ENCODE measurements around the gene ZNF334. TPM values are rescaled to one million over a fixed set of nuclear protein-coding genes. Genes with fewer than 3 reads are reported as not detected.

Gene ZNF334
- total and polyA plus RNA-seq, 2 of the 4 experiments (the other 2 are of a cell fraction): 1.4 to 2.1 TPM

DNA sequence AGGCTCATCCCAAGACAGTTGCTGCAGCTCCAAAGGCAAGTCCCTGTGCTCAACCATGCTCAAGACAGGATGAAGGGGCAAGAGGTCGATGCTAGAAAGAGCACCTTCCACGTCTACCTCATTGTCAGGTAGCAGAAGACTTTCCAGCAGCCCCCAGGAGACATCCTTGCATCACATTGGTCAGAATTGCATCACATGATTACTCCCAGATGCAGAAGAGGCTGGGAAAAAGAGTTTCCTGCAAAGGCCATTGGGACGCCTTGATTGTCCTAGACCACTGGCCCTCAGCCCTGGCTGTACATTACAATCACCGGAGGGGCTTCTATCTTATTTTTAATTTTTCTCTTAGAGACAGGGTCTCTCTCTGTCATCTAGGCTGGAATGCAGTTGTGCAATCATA is 17.3 kb upstream of the ZNF334 start:
- Histone ChIP-seq H3K9me3 (ENCODE audit: control insufficient read depth, insufficient read depth, low read length) (no peaks in the 10 kb centered on the region), H2AK9ac (replicated peaks; ENCODE audit: low read depth, low read length, poor library complexity) (no peak overlapping the region), H4K5ac (ENCODE audit: low read depth, low read length) (no peak overlapping the region), H3K9ac (ENCODE audit: low read depth, low read length) (no peak overlapping the region), H3K18ac (ENCODE audit: low read depth, low read length) (no peak overlapping the region), H2AK5ac (ENCODE audit: low read depth, low read length) (no peak overlapping the region), H3K36me3 (ENCODE audit: control insufficient read depth, insufficient read depth, low read length) (no peaks in the 10 kb centered on the region), H4K20me1 (ENCODE audit: insufficient read depth, low read length) (no peaks in the 10 kb centered on the region), H3K4ac (ENCODE audit: low read depth, low read length) (no peak overlapping the region), H2BK20ac (ENCODE audit: low read depth, low read length) (no peak overlapping the region), H2BK15ac (ENCODE audit: low read depth, low read length) (no peak overlapping the region), H3K27ac (ENCODE audit: insufficient read depth, low read length) (no peak overlapping the region), H3K14ac (replicated peaks; ENCODE audit: low read depth, low read length) (no peak overlapping the region), H3K56ac (ENCODE audit: extremely low read depth, insufficient read depth, low read length) (no peak overlapping the region), H3K79me1 (ENCODE audit: low read depth in 1 of 2, low read length in 2 of 2) (no peaks in the 10 kb centered on the region), H4K91ac (ENCODE audit: insufficient read depth, low read depth, low read length) (no peak overlapping the region), H2AFZ (replicated peaks; ENCODE audit: low read length, poor library complexity) (no peak overlapping the region), H3K4me1 (ENCODE audit: control insufficient read depth, insufficient read depth, low read length) (no peaks in the 10 kb centered on the region), H2BK120ac (ENCODE audit: low read depth, low read length) (no peak overlapping the region), H3K4me3 (ENCODE audit: insufficient read depth, low read depth, low read length) (no peak overlapping the region), H3K9me1 (ENCODE audit: insufficient read depth, low read length) (no peaks in the 10 kb centered on the region), H3K23ac (ENCODE audit: low read depth, low read length) (no peak overlapping the region), H3K27me3 (ENCODE audit: control insufficient read depth, insufficient read depth, low read length) (peaks cover 8% of the 10 kb centered on the region), H3K4me2 (ENCODE audit: low read depth, low read length) (no peak overlapping the region), H4K8ac (ENCODE audit: low read depth in 2 of 2, low read length in 2 of 2) (no peak overlapping the region), H2BK5ac (ENCODE audit: low read depth, low read length, poor library complexity, severe bottlenecking) (no peak overlapping the region)
- CTCF ChIA-PET: no interaction called here
- intact Hi-C loops (cut with micrococcal nuclease) (no loop called here), dilution Hi-C loops (cut with HindIII; ENCODE audit: low sequenced_read_pairs, unreplicated experiment) (no loop called here), in situ Hi-C loops (cut with MboI; ENCODE audit: low sequenced_read_pairs) (no loop called here)
- POLR2A ChIA-PET (ENCODE audit: unreplicated experiment): no interaction called here
- ATAC-seq (ENCODE audit: low read depth): no peak
- no TSS peak for BruUV-seq (replicated peaks)
- no peak for TF ChIP-seq CHD1 (IDR thresholded peaks at IDR 0.05; ENCODE audit: low read depth, low read length)
- no peak for TF ChIP-seq FOS (IDR thresholded peaks at IDR 0.05; ENCODE audit: low read depth, low read length)
- TF ChIP-seq, protein P1, sequence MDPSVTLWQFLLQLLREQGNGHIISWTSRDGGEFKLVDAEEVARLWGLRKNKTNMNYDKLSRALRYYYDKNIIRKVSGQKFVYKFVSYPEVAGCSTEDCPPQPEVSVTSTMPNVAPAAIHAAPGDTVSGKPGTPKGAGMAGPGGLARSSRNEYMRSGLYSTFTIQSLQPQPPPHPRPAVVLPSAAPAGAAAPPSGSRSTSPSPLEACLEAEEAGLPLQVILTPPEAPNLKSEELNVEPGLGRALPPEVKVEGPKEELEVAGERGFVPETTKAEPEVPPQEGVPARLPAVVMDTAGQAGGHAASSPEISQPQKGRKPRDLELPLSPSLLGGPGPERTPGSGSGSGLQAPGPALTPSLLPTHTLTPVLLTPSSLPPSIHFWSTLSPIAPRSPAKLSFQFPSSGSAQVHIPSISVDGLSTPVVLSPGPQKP (IDR thresholded peaks at IDR 0.05; ENCODE audit: borderline replicate concordance, low read depth, low read length): no peak
- no peak for TF ChIP-seq MAZ (IDR thresholded peaks at IDR 0.05; ENCODE audit: borderline replicate concordance, low read depth, low read length)
- TF ChIP-seq, protein P2, sequence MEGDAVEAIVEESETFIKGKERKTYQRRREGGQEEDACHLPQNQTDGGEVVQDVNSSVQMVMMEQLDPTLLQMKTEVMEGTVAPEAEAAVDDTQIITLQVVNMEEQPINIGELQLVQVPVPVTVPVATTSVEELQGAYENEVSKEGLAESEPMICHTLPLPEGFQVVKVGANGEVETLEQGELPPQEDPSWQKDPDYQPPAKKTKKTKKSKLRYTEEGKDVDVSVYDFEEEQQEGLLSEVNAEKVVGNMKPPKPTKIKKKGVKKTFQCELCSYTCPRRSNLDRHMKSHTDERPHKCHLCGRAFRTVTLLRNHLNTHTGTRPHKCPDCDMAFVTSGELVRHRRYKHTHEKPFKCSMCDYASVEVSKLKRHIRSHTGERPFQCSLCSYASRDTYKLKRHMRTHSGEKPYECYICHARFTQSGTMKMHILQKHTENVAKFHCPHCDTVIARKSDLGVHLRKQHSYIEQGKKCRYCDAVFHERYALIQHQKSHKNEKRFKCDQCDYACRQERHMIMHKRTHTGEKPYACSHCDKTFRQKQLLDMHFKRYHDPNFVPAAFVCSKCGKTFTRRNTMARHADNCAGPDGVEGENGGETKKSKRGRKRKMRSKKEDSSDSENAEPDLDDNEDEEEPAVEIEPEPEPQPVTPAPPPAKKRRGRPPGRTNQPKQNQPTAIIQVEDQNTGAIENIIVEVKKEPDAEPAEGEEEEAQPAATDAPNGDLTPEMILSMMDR (conservative IDR thresholded peaks at IDR 0.05; ENCODE audit: low read depth, low read length): no peak
- no peak for TF ChIP-seq RFX5 (IDR thresholded peaks at IDR 0.05; ENCODE audit: low read depth, low read length)
- TF ChIP-seq NFE2L2 (IDR thresholded peaks at IDR 0.05; ENCODE audit: low read depth, low read length): no peak
- TF ChIP-seq SMC3 (IDR thresholded peaks at IDR 0.05; ENCODE audit: low read depth, low read length): no peak
- TF ChIP-seq BHLHE40 (IDR thresholded peaks at IDR 0.05; ENCODE audit: low read depth, low read length): no peak
- no peak for TF ChIP-seq MAFK (IDR thresholded peaks at IDR 0.05; ENCODE audit: low read depth, low read length)
- no peak for TF ChIP-seq MXI1 (IDR thresholded peaks at IDR 0.05; ENCODE audit: borderline replicate concordance, low read depth, low read length)
- no peak for TF ChIP-seq CEBPB (IDR thresholded peaks at IDR 0.05; ENCODE audit: low read depth, low read length)
- TF ChIP-seq RCOR1 (IDR thresholded peaks at IDR 0.05; ENCODE audit: insufficient replicate concordance, low read length): no peak
- TF ChIP-seq POLR2A (IDR thresholded peaks at IDR 0.05; ENCODE audit: low read depth, low read length): no peak
- TF ChIP-seq USF2 (IDR thresholded peaks at IDR 0.05; ENCODE audit: low read depth, low read length): no peak
- no peak for TF ChIP-seq RAD21 (IDR thresholded peaks at IDR 0.05; ENCODE audit: low read length)
- WGBS, 2 experiments (ENCODE audit: extremely low coverage in 2 of 2, insufficient read length in 1 of 2): 71% methylated on average over 2 of the region's 4 CpGs; no CpG with 5 or more reads in 1 of the 2 experiments
- no peak for DNase-seq
